GM18517 (cell line): ENCODE data around the gene AKT1S1.
"Not testable (repeated sequence)": the region's sequence is repeated elsewhere in the genome, so short reads cannot be mapped to it uniquely, and the experiment has no call there.

Source experiments
- ATAC-seq: cut with Tn5 transposase; IDR thresholded peaks from one replicate; pipeline ENCODE4 v1.9.1; 2021; ENCODE audit warnings: mild to moderate bottlenecking, moderate library complexity; ENCODE audit not compliant: unreplicated experiment

AKT1S1 gene

DNA sequence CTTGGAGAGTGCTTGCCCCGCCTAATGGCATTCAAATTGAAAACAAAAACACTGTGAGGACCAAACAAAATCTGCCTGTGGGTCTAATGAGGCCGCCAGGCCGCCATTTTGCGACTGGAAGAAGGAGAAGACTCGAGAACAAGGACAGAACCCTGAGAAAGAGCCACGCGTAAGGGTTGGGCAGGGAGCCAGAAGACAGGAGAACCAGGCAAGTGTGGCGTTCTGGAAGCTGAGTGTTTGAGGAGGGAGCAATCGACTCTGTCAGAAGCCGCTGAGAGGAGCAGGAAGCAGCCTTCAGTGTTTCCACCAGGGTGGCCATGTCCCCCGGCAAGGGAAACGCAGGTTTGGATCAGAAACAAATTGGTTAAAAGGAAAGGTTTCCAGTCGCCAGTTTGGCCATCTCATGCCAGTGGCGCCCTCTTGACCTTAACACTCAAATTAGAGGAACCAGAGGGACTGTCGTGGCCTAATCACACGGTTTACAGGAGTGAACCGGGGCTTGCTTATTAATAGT is 36.4 kb downstream of the AKT1S1 start:
- no peak for ATAC-seq

DNA sequence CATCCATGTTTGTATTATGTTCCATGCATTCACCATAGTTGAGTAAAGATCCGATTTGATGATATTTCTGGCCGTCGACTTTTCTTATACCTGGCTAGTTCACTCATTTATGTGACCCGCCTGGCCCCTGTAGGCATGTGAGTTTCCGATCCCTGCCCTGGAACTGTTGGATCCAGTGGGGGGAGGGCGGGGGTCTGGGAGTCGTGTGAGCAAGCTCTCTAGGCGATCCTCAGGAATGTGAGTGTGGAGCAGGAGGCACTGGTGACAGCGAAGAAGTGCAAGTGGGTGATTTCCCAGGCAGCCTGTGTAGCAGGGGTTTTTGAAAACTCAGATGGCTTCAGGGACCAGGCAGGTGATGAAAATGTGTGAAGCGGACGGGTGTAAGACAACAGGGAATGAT is 36.8 kb downstream of the AKT1S1 start:
- ATAC-seq, result no peak

DNA sequence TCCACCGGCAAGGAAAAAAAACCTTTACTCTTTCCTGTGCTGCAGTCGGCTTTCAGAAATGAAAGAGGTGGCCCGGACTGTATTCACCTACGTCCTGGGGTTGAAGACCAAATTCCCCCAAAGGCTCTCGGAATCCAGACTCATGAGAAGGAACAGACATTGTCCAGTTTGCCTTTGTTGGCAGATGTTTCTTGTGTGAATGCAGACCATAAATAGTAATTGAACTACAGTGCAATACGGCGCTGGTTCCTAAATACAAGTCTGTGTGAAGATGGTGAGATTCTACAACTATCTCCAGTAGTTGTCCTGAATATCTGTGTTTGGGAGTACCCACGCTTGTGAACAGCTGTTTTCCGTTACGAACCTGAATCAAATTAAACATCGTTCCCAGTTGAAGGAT is 37.4 kb downstream of the AKT1S1 start:
- ATAC-seq, result no peak

DNA sequence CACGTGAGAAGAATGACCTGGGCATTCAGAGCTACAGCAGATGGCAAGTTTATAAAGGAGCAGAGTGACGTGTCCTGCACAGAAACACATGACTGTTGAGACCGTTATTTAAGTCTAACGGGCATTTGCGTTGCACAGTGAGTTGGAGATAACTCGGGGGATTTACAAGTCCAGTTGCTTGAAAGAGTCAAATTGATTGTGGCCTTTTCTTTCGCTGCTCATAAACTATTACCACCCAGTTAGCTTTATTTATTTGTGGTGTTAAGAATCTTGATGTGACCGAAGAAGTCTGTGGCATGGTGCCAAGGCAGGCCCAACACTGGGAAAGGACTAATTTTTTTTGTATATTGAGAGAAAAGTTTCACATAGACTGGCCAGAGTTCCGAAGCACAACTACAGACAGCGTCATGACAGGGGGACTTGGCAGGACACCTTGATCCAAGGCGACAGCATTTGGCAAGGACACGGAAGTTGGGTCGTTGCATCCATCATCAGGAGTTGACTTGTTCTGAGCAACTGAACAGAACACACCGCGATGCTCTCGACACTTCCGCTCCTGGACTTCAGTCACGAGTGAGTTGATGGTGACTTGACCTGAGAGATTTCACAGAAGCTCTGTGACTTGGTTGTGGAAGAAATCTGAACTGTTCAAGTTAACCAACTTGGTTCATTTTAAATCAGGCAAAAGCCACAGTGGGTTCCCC is 38.1 kb downstream of the AKT1S1 start:
- no peak for ATAC-seq

DNA sequence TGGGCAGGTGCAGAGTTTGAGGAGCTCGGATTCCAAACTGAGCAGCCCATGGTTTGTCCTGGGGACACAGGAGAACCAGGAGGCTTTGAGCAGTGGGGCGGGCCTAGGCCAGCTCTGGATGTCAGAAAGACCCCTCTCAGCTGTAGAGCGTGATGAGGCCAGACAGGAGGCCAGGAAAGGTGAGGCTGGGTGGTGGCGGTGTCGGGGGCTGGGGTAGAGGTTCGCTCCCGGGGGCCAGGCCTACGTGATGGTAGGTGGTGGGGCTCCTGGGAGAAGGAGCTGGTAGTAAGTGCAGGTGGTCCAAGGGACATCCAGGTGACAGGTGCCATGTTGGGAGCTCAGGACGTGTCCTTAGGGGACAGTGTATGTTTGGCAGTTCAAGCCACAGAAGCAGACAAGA is 39.7 kb downstream of the AKT1S1 start:
- no peak for ATAC-seq

DNA sequence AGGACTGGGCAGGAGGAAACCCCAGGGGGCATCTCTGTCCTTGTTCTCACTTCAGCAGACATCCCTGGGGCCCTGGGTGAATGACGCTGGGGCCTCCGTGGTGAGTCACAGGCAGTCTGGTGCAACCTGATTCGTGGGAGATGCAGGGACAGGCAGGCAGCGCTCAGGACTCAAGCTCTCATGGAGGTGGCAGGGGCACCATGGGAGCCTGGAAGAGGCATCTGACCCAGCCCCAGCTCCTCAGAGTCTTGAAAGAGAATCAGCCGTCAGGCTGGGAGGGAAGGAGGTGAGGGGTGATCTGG is 40.2 kb downstream of the AKT1S1 start:
- no peak for ATAC-seq

DNA sequence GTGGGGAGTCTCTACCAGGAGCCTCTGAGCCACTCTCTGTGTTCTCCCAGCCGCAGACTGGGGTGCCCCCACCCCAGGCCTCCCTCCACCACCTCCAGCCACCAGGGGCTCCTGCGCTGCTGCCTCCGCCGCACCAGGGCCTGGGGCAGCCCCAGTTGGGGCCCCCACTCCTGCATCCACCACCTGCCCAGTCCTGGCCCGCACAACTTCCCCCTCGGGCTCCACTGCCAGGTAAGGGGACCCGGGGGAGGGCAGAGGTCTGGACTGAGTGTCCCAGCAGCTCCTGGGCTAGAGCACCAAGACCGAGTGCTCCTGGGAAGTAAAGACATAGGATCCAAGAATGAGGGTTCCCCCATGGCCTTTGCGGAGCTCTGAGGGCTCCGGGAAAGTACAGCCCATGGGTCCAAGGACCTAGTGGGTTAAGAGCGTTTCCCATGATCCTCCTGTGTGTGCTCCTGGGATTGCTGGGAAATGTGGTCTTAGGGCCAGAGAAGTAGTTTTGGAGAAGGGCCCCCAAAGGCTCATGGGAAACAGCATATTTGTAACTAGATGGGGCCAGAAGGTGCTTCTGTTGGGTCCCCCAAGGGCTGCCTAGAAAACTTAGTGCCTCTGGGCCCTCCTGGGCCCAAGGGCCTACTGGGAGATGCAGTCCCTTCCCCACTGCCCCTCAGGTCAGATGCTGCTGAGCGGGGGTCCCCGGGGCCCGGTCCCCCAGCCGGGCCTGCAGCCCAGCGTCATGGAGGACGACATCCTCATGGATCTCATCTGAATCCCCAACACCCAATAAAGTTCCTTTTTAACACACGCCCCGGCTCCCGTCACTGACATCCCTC is 40.8 kb downstream of the AKT1S1 start:
- ATAC-seq, result no peak

DNA sequence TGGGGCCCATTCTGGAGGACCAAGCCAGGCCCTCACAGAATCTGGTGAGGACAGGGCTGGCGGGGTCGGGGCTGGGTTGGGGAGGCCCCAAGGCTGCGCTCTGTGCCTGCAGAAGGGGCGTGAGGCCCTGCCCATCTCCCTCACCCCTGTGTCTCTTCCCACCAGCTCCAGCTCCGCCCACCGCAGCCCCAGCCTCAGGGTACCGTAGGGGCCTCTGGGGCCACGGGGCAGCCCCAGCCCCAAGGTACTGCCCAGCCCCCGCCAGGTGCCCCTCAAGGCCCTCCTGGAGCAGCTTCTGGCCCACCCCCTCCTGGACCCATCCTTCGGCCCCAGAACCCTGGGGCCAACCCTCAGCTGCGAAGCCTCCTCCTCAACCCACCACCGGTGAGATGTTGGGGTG is 41.6 kb downstream of the AKT1S1 start:
- ATAC-seq, result no peak

DNA sequence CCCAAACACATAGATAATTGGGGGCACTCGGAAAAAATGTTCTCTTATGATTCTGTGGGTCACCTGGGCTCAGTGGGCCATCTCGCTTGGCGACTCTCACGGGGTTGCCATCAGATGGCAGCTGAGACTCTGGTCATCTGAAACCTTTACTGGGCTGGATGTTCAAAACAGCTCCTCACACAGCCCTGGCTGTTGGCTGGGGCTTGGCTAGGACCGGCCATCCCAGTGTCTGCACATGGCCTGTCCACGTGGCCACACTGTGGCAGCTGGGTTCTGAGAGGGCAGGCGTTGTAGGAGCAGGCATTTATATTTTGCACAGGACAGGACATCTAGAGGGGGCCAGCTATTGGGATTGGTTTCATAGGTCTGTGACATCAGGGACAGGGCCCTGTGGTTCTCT is 43.6 kb downstream of the AKT1S1 start:
- no peak for ATAC-seq

DNA sequence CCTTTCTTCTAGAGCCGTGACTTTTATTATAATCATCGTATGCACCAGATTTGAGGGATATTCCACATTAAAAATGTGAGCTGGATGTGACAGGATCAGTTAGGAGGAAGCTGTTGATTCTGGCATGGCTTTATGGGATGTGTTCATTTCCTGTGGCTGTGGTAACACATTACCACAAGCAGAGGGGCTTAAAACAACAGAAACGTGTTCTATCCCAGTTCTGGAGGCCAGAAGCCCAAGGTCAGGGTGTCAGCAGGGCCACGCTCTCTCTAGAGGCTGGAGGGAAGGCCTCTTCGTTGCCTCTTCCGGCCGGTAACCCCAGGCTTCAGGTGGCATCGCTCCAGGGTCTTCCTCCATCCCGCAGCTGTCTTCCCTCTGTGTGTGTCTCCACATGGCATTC is 44.6 kb downstream of the AKT1S1 start:
- ATAC-seq, result no peak

DNA sequence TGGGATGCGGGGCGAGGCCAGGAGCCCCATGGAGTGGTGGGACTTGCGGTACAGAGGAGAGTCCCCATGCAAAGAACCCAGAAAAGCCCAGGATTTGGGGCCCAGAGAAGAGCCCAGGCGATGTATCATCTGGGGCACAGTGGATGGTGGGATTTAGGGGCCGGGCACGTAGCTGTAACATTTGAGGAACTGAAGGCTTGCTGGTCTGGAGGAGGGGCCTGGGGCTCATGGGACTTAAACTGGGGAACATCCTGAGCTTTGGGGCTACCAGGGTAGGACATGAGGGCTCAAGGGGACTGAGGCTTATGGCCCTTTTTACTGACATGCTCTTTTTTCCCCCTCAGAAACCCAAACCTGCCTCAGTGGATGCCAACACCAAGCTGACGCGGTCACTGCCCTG is 45.6 kb downstream of the AKT1S1 start:
- no peak for ATAC-seq

DNA sequence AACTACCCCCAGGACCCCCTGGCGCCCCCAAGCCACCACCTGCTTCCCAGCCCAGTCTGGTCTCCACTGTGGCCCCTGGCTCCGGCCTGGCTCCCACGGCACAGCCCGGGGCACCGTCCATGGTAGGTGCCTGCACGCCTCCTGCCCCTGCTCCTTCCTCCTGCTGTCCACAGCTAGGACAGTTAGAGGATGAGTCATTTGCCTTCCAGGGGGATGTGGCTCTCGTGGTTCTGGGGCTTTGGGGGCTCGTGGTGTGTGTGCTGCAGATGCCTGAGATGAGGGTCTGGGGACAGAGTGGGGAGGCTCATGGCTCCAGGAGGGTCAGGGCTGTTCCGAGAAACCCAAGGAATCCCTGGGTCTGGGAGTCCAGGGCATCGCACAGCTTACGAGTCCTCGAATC is 46.4 kb downstream of the AKT1S1 start:
- no peak for ATAC-seq

DNA sequence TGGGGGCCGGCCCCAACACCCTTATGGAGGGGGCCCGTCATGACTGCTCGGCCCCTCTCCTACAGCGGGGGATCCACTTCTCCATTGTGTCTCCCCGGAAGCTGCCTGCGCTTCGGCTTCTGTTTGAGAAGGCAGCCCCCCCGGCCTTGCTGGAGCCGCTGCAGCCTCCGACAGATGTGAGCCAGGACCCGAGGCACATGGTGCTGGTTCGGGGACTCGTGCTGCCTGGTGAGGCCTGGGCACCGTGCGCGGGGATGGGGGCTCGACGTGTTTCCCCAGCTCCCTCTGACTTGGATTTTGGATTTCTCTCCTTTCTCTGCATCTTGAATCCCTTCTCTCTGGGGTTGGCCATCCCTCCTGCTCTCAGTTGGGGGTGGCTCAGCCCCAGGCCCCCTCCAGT is 47.4 kb downstream of the AKT1S1 start:
- no peak for ATAC-seq

DNA sequence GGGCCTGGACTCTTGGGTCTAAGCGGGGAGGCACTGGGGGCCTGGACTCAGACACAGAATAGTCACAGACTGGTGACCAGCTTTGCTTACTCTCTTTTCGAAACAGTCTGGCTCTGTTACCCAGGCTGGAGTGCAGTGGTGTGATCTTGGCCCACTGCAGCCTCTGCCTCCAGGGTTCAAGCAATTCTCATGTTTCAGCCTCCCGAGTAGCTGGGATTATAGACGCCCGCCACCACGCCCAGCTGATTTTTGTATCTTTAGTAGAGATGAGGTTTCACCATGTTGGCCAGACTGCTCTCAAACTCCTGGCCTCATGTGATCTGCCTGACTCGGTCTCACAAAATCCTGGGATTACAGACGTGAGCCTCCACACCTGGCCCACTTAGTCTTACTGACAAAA is 48.0 kb downstream of the AKT1S1 start:
- no peak for ATAC-seq

DNA sequence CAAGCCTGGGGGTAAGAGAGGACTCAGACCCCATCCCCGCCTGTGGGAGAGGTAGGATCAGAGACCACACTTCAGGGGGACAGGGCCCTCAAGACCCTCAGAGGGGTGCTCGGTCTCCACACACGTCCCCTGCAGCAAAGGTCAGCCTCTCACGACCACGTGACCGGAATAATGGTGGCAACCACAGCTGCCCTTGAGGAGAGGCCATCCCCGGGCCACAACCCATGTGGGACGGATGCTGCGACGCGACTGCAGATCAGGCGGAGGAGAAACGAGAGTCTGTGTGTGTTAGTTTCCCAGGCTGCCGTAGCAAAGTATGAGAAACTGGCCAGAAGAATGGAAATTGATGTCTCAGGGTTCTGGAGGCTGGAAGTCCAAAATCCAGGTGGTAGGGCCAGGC is 50.1 kb downstream of the AKT1S1 start:
- no peak for ATAC-seq

DNA sequence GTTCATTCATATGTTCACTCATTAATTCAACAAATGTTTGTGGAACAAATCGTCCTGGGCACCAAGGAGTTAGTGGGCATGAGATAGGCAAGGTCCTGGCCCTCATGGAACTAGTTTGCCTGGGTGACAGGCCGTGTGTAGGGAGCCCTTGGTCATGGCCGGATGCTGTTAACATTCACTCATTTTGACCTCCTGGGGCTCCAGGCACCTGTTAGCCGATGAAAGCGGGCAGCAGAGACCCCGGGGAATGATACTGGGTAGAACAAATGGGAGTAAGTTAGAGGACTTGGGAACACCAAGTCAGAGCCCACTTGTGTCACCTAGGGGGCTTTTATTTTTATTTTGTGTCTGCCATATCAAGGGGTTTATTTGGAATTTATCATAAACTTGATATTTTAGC is 52.5 kb downstream of the AKT1S1 start:
- no peak for ATAC-seq

DNA sequence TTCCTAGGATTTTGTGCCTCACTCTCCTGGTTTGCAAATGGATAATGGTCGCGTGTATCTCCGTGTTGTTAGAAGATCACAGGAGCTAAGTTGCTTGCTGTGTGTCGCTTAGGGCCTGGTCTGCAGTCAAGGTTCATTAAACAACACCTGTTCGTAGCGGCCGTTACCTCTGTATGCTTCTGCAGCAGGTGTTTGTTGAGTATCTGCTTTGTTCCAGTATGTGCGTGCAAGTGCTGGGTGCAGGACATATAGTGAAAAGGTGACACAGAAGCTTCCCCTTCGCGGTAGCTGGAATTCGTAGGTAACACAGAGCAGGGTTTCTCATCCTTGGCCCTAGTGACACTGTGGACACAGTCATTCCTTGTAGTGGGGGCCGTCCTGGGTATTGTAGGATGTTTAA is 53.7 kb downstream of the AKT1S1 start:
- ATAC-seq, result no peak

DNA sequence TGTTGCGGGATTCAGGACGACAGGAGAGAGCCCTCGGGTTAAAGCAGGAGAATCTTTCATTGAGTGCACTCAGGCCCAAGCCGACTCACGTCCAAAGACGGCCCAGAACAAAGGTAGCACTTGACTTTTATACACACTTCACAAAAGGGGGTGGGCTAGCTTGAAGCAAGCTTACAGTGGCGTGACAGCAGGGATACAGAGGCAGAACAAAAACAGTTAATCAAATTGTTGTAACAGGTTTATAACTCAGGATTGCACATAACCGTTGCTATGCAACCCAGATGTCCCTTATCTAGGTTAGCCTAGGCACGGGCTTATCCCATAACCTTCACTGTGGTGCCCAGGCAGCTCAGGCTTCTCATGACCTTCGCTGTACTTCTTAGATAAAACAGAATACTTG is 57.0 kb downstream of the AKT1S1 start:
- ATAC-seq, result no peak

DNA sequence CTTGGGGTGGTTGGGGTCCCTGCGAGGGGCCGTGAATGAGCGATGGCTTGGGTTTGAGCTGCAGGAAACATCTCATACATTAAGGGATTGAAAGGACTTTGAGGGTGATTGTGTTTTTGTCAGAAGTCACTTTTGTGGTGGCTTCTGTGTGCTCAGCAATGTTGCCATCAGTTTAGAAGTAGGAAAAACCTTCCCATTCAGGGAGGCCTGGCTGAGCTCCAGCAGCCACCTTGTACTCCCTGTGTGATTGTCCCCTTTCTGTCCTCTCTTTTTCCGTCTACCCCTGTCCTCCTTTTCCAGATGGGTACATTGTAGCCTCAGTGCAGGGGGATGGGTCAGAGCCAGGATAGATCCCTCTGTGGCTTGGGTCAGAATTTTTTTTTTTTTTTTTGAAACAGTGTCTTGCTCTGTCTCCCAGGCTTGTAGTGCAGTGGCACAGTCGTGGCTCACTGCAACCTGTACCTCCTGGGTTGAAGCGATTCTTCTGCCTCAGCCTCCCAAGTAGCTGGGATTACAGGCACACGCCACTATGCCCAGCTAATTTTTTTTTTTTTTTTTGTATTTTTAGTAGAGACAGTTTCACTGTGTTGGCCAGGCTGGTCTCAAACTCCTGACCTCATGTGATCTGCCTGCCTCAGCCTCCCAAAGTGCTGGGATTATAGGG is 57.6 kb downstream of the AKT1S1 start:
- not testable (repeated sequence) for ATAC-seq
